Activated CD4-positive, alpha-beta memory T cell treated with anti-CD3 and anti-CD28 coated beads, Interleukin-2, amount 10 ng/mL, durations not matched to agents 7 days and 5 days (primary cell): ENCODE measurements around the gene KRTAP4-6. TPM values are rescaled to one million over a fixed set of nuclear protein-coding genes. Genes with fewer than 3 reads are reported as not detected.
"Not testable (repeated sequence)": the region's sequence is repeated elsewhere in the genome, so short reads cannot be mapped to it uniquely, and the experiment has no call there.

ENCODE experiments used
- CTCF ChIA-PET: fragments of 350-600 bp; sonication (Branson Sonifier 250); formaldehyde crosslinking; loops from one replicate; lab custom pipeline; 2021; ENCODE audit warnings: antibody characterized with exemption, inconsistent platforms; lab: Charles Lee
- POLR2A ChIA-PET: fragments of 350-600 bp; sonication (Branson Sonifier 250); formaldehyde crosslinking; loops from one replicate; lab custom pipeline; 2021; ENCODE audit warnings: antibody characterized with exemption; lab: Charles Lee
- DNase-seq: peaks from one replicate; pipeline ENCODE4 v3.0.0-alpha.2; 2020
- H3K27ac Mint-ChIP-seq: one replicate; pipeline ENCODE4 v1.8.0; 2021; ENCODE audit warnings: mild to moderate bottlenecking, mixed read lengths
- H3K27me3 Mint-ChIP-seq: one replicate; pipeline ENCODE4 v1.8.0; 2021; ENCODE audit warnings: mixed read lengths
- H3K36me3 Mint-ChIP-seq: one replicate; pipeline ENCODE4 v1.8.0; 2021; ENCODE audit warnings: low read depth, mixed read lengths
- H3K4me1 Mint-ChIP-seq: one replicate; pipeline ENCODE4 v1.8.0; 2021; ENCODE audit warnings: mixed read lengths
- H3K4me3 Mint-ChIP-seq: one replicate; pipeline ENCODE4 v1.8.0; 2021; ENCODE audit warnings: mild to moderate bottlenecking, mixed read lengths
- H3K9me3 Mint-ChIP-seq: one replicate; pipeline ENCODE4 v1.8.0; 2021; ENCODE audit warnings: mixed read lengths
- total RNA-seq, 2 experiments: library from RNA; stranded (reverse); gene quantifications; one replicate each; pipeline ENCODE4 v1.2.3, GENCODE V29; 2021

The KRTAP4-6 gene
- total RNA-seq, 2 experiments from 2014 or later: not detected

DNA sequence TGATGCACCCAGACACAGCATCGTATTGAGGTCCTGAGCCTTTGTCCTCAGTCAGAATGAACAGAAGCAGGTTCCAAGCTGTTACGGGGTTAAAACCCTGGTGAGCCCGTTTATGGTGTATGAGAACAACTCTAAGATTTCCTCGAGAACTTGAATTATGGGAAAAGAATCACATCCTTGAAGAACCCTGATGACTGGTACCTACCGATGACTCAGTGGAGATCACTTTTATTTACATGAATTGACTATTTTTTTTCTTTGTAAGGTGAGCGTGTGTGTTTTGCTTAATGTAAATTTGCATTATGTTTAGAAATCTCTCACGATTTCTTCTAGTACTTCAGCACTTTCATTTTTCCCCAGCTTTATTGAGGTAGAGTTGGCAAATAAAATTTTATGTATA lies 23.5 kb upstream of the KRTAP4-6 start:
- Mint-ChIP-seq H3K4me1 (no peaks in the 10 kb centered on the region), H3K36me3 (no peaks in the 10 kb centered on the region), H3K9me3 (no peaks in the 10 kb centered on the region), H3K4me3 (no peak overlapping the region), H3K27ac (no peak overlapping the region), H3K27me3 (no peaks in the 10 kb centered on the region)
- ChIA-PET POLR2A (no interaction called here), CTCF (no interaction called here)
- no peak for DNase-seq

DNA sequence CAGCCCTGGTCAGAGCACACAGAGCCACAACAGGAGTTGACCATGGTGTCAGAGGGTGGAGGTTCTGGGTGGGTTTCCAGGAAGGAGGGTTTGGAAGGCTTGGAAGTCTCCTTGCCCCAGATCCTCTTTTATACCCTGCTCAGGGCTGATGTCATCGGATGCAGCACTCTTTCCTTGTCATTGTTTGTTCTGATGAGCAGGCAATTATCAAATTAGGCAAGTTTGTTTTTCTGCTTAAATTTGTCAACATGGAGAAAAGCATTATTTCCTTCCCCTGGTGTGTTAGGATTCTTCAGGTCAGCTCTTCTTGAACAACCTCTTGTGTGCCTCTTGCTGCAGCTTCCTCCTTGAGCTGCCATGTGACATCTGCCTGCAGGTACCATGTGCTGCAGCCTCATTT lies 20.3 kb upstream of the KRTAP4-6 start, which contains the start of gene KRTAP4-4:
Gene KRTAP4-4 (minus strand): TSS at position 101 of the 400 bp plus-strand sequence. CDS start 57 bp downstream, at position 44.
- ChIA-PET CTCF (no interaction called here), POLR2A (no interaction called here)
- DNase-seq: no peak
- H3K9me3 Mint-ChIP-seq: no peaks in the 10 kb centered on the region
- no peaks in the 10 kb centered on the region for H3K4me1 Mint-ChIP-seq
- H3K27me3 Mint-ChIP-seq: peaks cover 7% of the 10 kb centered on the region
- H3K27ac Mint-ChIP-seq: no peak within 1 kb of the TSS
- H3K4me3 Mint-ChIP-seq: no peak within 1 kb of the TSS
- no peaks in the 10 kb centered on the region for H3K36me3 Mint-ChIP-seq

DNA sequence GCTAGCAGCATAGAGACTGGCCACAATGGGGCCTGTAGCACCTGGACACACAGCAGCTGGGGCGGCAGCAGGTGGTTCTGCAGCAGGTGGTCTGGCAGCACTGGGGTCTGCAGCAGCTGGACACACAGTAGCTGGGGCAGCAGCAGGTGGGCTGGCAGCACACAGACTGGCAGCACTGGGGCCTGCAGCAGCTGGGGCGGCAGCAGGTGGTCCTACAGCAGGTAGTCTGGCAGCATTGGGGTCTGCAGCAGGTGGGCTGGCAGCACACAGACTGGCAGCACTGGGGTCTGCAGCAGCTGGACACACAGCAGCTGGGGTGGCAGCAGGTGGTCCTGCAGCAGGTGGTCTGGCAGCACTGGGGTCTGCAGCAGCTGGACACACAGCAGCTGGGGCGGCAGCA lies 19.8 kb upstream of the KRTAP4-6 start:
- POLR2A ChIA-PET, H3K9me3 Mint-ChIP-seq, H3K36me3 Mint-ChIP-seq, H3K27me3 Mint-ChIP-seq, H3K4me1 Mint-ChIP-seq, H3K27ac Mint-ChIP-seq, H3K4me3 Mint-ChIP-seq, CTCF ChIA-PET, DNase-seq: not testable (repeated sequence)

DNA sequence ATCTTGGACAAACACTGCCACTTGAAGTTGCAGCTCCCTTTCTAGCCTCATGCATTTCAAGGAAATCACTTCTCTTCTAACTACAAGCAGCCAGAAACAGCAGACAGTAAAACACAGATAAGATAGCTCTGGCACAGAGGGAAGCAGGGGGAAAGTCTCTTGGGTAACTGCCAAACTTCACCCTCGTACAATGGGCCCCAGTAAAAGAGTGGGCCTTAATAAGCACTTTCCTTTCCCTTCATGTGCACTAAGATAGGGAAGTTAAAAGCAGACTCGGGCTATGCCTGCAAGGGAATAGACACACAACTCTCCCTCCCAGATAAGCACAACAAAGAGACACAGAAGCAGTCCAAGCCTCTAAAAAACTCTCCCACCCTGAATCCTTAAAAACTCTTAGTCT lies 13.5 kb upstream of the KRTAP4-6 start:
- no peak overlapping the region for H3K4me3 Mint-ChIP-seq
- ChIA-PET POLR2A (no interaction called here), CTCF (no interaction called here)
- H3K9me3 Mint-ChIP-seq: no peaks in the 10 kb centered on the region
- no peaks in the 10 kb centered on the region for H3K36me3 Mint-ChIP-seq
- no peaks in the 10 kb centered on the region for H3K4me1 Mint-ChIP-seq
- H3K27ac Mint-ChIP-seq: no peak overlapping the region
- H3K27me3 Mint-ChIP-seq: peaks cover 10% of the 10 kb centered on the region
- DNase-seq: no peak

DNA sequence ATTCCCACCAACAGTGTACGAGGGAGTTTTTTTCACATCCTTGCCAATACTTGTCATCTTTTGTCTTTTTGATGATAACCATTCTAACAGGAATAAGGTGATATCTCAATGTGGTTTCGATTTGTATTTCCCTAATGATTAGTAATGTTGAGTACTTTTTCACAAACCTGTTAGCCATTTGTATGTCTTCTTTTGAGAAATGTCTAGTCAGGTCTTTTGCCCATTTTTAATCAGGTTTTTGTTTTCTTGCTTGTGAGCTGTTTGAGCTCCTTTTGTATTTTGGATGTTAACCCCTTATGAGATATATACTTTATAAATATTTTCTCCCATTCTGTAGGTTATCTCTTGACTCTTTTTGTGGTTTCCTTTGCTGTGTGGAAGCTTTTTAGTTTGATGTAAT lies 11.2 kb upstream of the KRTAP4-6 start:
- H3K27me3 Mint-ChIP-seq: peaks cover 8% of the 10 kb centered on the region
- H3K27ac Mint-ChIP-seq: no peak overlapping the region
- H3K9me3 Mint-ChIP-seq: no peaks in the 10 kb centered on the region
- no peak overlapping the region for H3K4me3 Mint-ChIP-seq
- no peaks in the 10 kb centered on the region for H3K36me3 Mint-ChIP-seq
- ChIA-PET CTCF (no interaction called here), POLR2A (no interaction called here)
- H3K4me1 Mint-ChIP-seq: no peaks in the 10 kb centered on the region
- DNase-seq: no peak

DNA sequence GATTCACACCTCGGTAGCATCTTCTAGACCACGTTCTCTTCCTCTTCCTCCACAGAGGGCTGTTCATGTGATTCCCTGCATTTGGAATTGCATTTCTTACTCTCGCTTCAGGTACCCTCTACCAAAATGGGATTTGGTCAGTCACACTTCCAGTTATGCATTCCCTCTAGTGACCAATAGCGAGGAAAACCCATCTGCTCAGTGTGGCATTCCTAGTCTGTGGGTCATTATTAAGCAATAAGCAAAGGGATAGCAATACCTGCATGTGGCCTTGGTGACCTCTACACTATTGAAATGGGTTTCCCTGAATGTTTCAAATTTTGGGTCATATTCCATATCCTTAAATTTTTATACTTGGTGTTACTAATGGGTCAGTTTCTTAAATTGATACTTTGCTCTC lies 9.7 kb upstream of the KRTAP4-6 start:
- Mint-ChIP-seq H3K9me3 (no peaks in the 10 kb centered on the region), H3K27me3 (peaks cover 3% of the 10 kb centered on the region), H3K4me3 (no peak overlapping the region), H3K27ac (no peak overlapping the region), H3K4me1 (no peaks in the 10 kb centered on the region), H3K36me3 (no peaks in the 10 kb centered on the region)
- no peak for DNase-seq
- ChIA-PET POLR2A (no interaction called here), CTCF (no interaction called here)

DNA sequence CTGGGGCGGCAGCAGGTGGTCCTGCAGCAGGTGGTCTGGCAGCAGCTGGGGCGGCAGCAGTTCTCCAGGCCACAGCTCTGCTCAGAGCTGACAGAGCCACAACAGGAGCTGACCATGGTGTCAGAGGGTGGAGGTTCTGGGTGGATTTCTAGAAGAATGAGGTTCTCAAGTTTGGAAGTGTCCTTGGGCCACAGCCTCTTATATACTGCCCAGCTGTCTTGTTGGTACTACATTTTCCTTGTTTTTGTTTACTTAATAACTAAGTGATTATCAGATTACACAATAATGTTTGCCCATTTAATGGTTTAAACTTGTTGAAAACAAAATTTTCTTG lies 9.3 kb upstream of the KRTAP4-6 start, which contains the start of gene KRTAP4-5:
Gene KRTAP4-5 (minus strand): TSS at position 174 of the 334 bp plus-strand sequence. CDS start 58 bp downstream, at position 116.
- H3K36me3 Mint-ChIP-seq: no peaks in the 10 kb centered on the region
- peaks cover 3% of the 10 kb centered on the region for H3K27me3 Mint-ChIP-seq
- H3K4me3 Mint-ChIP-seq: no peak within 1 kb of the TSS
- ChIA-PET POLR2A (no interaction called here), CTCF (no interaction called here)
- no peak for DNase-seq
- no peaks in the 10 kb centered on the region for H3K9me3 Mint-ChIP-seq
- H3K4me1 Mint-ChIP-seq: no peaks in the 10 kb centered on the region
- H3K27ac Mint-ChIP-seq: no peak within 1 kb of the TSS

DNA sequence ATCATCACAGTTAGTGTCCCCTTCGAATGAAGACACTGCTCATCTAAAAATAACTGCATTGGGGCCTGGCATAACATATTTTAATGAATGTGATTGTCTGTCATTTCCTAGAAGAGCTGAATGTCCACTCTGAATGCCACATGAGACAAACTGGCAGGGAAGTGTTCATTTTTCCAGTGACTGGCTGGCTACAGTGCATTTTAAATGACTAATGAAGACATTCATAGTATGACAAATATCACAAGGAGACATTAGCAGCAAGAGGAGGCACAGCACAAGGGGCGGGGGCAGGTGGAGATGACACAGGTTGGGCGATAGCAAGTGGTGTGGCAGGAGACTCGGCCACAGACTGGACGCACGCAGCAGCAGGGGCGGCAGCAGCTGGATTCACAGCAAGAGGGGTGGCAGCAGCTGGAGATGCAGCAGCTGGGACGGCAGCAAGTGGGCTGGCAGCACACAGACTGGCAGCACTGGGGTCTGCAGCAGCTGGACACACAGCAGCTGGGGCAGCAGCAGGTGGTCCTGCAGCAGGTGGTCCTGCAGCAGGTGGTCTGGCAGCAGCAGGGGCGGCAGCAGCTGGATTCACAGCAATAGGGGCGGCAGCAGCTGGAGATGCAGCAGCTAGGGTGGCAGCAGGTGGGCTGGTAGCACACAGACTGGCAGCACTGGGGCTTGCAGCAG lies 8.8 kb upstream of the KRTAP4-6 start:
- DNase-seq, H3K9me3 Mint-ChIP-seq, POLR2A ChIA-PET, H3K27ac Mint-ChIP-seq, H3K4me1 Mint-ChIP-seq, H3K4me3 Mint-ChIP-seq, H3K27me3 Mint-ChIP-seq, CTCF ChIA-PET, H3K36me3 Mint-ChIP-seq: not testable (repeated sequence)

DNA sequence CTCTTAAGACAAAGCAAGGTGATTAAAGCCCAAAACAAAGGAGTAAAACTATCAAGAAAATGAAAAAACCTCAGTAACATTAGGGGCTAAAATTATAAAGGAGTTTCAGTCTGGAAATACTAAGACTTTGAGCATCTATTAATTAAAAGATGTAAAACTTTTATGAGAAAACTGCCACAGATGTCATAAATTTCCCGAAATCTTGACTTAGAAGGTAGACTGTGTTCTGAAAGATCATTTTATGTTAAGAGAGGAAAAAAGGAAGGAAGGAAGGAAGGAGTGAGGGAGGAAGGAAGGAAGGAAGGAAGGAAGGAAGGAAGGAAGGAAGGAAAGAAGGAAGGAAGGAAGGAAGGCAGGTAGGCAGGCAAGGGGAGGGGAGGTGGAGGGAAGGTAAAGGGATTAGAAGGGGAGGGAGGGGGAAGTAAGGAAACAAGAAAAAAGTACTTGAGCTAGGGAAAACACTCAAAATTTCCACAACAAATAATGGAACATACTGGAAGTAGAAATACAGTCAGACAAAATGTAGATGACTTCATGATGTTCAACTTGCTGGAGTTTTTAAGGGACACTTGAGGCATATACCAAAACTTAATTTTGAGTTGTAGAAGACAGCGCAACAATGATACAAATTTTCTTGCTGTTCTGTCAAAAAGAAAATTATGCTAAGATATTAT lies 7.3 kb upstream of the KRTAP4-6 start:
- Mint-ChIP-seq H3K9me3 (peaks cover 5% of the 10 kb centered on the region), H3K4me1 (no peaks in the 10 kb centered on the region), H3K27ac (no peak overlapping the region), H3K4me3 (no peak overlapping the region), H3K27me3 (no peaks in the 10 kb centered on the region), H3K36me3 (no peaks in the 10 kb centered on the region)
- ChIA-PET CTCF (interaction anchor here (1.0 kb wide), 1 partner anchor 11 kb away, joined by 3 read pairs; no protein-coding TSS in a partner anchor), POLR2A (no interaction called here)
- DNase-seq: no peak

DNA sequence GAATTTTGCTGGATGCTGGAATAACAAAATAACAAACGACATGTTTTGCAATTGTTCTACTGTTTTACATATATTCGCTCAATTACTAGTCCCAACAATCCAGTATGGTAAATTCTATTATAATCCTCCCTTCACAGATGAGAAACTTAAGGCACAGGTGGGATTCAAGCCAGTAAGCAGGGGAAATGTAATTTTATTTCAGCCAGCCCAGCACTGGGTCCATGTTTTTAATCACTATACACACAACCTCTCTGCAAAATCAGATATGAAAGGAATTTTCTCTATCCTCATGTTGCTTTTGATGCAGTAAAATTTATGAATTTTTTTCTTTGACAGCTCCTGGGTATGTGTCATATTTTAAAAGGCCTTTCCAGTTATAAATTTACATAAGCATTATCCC lies 4.9 kb upstream of the KRTAP4-6 start:
- Mint-ChIP-seq H3K36me3 (no peaks in the 10 kb centered on the region), H3K9me3 (peaks cover 10% of the 10 kb centered on the region), H3K4me3 (no peak overlapping the region), H3K27me3 (no peaks in the 10 kb centered on the region), H3K4me1 (no peaks in the 10 kb centered on the region), H3K27ac (no peak overlapping the region)
- ChIA-PET POLR2A (no interaction called here), CTCF (no interaction called here)
- no peak for DNase-seq

DNA sequence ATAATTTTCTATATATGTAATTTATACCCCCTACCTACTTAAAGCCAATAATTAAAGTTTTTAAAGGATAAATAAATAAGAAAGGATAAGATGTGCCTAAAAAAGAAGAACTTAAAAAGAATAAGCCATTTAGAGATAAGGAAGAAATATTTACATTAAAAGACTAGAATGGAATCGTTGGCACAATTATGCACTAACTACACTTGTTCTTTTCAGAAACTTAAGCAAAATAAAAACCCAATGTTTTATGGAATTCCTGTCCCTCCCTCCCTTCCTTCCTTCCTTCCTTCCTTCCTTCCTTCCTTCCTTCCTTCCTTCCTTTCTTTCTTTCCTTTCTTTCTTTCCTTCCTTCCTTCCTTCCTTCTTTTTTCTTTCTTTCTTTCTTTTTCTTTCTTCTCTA lies 4.5 kb upstream of the KRTAP4-6 start:
- no peak for DNase-seq
- POLR2A ChIA-PET: no interaction called here
- Mint-ChIP-seq H3K9me3 (peaks cover 10% of the 10 kb centered on the region), H3K27ac (no peak overlapping the region), H3K27me3 (no peaks in the 10 kb centered on the region), H3K4me1 (no peaks in the 10 kb centered on the region), H3K36me3 (no peaks in the 10 kb centered on the region), H3K4me3 (no peak overlapping the region)
- CTCF ChIA-PET: no interaction called here

DNA sequence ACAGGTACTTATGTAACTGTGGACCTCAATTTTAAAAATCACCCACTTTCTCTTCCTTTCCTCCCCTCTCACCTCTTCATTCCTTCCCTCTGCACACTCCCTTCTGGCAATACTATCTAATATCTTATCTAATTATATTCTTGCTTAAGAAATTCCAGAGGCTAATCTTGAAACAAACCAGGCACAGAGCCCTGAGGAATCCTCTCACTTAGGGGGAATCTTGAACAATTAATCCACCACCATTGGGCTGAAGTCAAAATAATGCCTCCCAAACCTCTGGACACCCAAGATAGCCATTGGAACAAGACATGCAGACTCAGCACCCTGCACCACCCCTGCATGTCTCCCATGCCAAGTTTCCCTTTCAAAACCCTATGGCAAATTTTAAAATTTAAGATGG lies 1.0 kb upstream of the KRTAP4-6 start:
- H3K4me3 Mint-ChIP-seq: no peak overlapping the region
- POLR2A ChIA-PET: no interaction called here
- CTCF ChIA-PET: no interaction called here

DNA sequence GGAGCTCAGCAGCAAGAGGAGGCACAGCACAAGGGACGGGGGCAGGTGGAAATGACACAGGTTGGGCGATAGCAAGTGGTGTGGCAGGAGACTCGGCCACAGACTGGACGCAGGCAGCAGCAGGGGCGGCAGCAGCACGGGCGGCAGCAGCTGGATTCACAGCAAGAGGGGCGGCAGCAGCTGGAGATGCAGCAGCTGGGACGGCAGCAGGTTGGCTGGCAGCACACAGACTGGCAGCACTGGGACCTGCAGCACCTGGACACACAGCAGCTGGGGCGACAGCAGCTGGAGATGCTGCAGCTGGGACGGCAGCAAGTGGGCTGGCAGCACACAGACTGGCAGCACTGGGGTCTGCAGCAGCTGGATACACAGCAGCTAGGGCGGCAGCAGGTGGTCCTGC lies 479 bp downstream of the KRTAP4-6 start:
- H3K4me1 Mint-ChIP-seq, POLR2A ChIA-PET, CTCF ChIA-PET, DNase-seq, H3K4me3 Mint-ChIP-seq, H3K27ac Mint-ChIP-seq, H3K27me3 Mint-ChIP-seq, H3K36me3 Mint-ChIP-seq: not testable (repeated sequence)
- peaks cover 15% of the 10 kb centered on the region for H3K9me3 Mint-ChIP-seq

More for the DNA sequence above, 1.0 kb upstream of the KRTAP4-6 start:
- Mint-ChIP-seq H3K27me3 (peaks cover 2% of the 10 kb centered on the region), H3K9me3 (peaks cover 15% of the 10 kb centered on the region), H3K4me1 (no peaks in the 10 kb centered on the region), H3K27ac (no peak overlapping the region), H3K36me3 (peaks cover 3% of the 10 kb centered on the region)
- no peak for DNase-seq
